SK-N-SH treated with all-trans-retinoic acid at 6 μM for 48 hours (cell line): ENCODE data around the gene XRCC4.
A peak's percentile ranks its signal among the peaks of the same experiment; 100 is the strongest.

Experiments used
- ATAC-seq: fragments of 200-7000 bp; cut with Tn5 transposase; 3 replicates; pipeline ENCODE4 v1.9.1; 2020; ENCODE audit warnings: mild to moderate bottlenecking, moderate library complexity
- ARNTL ChIP-seq: fragments of 450-650 bp; formaldehyde crosslinking; IDR thresholded peaks from 2 replicates; pipeline ENCODE4 v1.5.0; 2020; ENCODE audit warnings: low read depth, mild to moderate bottlenecking, moderate library complexity, borderline replicate concordance
- BACH2 ChIP-seq: fragments of 250-450 bp; sonication (Bioruptor Pico); IDR thresholded peaks from 2 replicates; pipeline ENCODE4 v1.9.0; 2021; ENCODE audit warnings: mild to moderate bottlenecking, borderline replicate concordance
- CSDC2 ChIP-seq: fragments of 250-450 bp; sonication (Bioruptor Pico); IDR thresholded peaks from 2 replicates; pipeline ENCODE4 v1.5.0; 2020; ENCODE audit warnings: mild to moderate bottlenecking, moderate library complexity
- ESRRG ChIP-seq: fragments of 250-450 bp; sonication (Bioruptor Pico); IDR thresholded peaks from 2 replicates; pipeline ENCODE4 v1.6.1; 2021; ENCODE audit warnings: mild to moderate bottlenecking
- GLIS3 ChIP-seq: fragments of 250-450 bp; sonication (Bioruptor Pico); IDR thresholded peaks from 2 replicates; pipeline ENCODE4 v1.5.0; 2020; ENCODE audit warnings: mild to moderate bottlenecking, moderate library complexity
- ISL1 ChIP-seq: fragments of 250-450 bp; sonication (Bioruptor Pico); IDR thresholded peaks from 2 replicates; pipeline ENCODE4 v2.1.2; 2022; ENCODE audit warnings: mild to moderate bottlenecking, moderate library complexity
- OSR1 ChIP-seq: fragments of 250-450 bp; sonication (Bioruptor Pico); IDR thresholded peaks from 2 replicates; pipeline ENCODE4 v1.8.0; 2022; ENCODE audit warnings: moderate library complexity, mild to moderate bottlenecking, inconsistent platforms
- PPARA ChIP-seq: fragments of 250-450 bp; sonication (Bioruptor Pico); IDR thresholded peaks from 2 replicates; pipeline ENCODE4 v1.5.0; 2020; ENCODE audit warnings: mild to moderate bottlenecking, borderline replicate concordance
- RARB ChIP-seq: fragments of 250-450 bp; sonication (Bioruptor Pico); IDR thresholded peaks from 2 replicates; pipeline ENCODE4 v1.8.0; 2021; ENCODE audit warnings: mild to moderate bottlenecking, moderate library complexity
- SNAI2 ChIP-seq: fragments of 250-450 bp; sonication (Bioruptor Pico); IDR thresholded peaks from 2 replicates; pipeline ENCODE4 v1.5.0; 2020; ENCODE audit warnings: mild to moderate bottlenecking, moderate library complexity
- TCF4 ChIP-seq: fragments of 250-450 bp; sonication (Bioruptor Pico); IDR thresholded peaks from 2 replicates; pipeline ENCODE4 v1.8.0; 2021; ENCODE audit warnings: mild to moderate bottlenecking, moderate library complexity, borderline replicate concordance
- TOX ChIP-seq: fragments of 250-450 bp; sonication (Bioruptor Pico); IDR thresholded peaks from 2 replicates; pipeline ENCODE4 v1.8.0; 2021; ENCODE audit warnings: mild to moderate bottlenecking, moderate library complexity, borderline replicate concordance
- ZC3H10 ChIP-seq: fragments of 250-450 bp; sonication (Bioruptor Pico); IDR thresholded peaks from 2 replicates; pipeline ENCODE4 v1.5.1; 2021; ENCODE audit warnings: mild to moderate bottlenecking, moderate library complexity
- ZFP3 ChIP-seq: fragments of 250-450 bp; sonication (Bioruptor Pico); IDR thresholded peaks from 2 replicates; pipeline ENCODE4 v1.5.0; 2020; ENCODE audit warnings: mild to moderate bottlenecking, moderate library complexity
- ZFP30 ChIP-seq: fragments of 450-650 bp; formaldehyde crosslinking; IDR thresholded peaks from 2 replicates; pipeline ENCODE4 v1.5.0; 2022; ENCODE audit warnings: mild to moderate bottlenecking, moderate library complexity
- ZNF565 ChIP-seq: fragments of 450-650 bp; formaldehyde crosslinking; conservative IDR thresholded peaks from 2 replicates; pipeline ENCODE4 v1.5.0; 2020; ENCODE audit warnings: low read depth, mild to moderate bottlenecking, moderate library complexity
- ZNF70 ChIP-seq: fragments of 450-650 bp; formaldehyde crosslinking; IDR thresholded peaks from 2 replicates; pipeline ENCODE4 v1.5.0; 2020; ENCODE audit warnings: mild to moderate bottlenecking, moderate library complexity
- ZNF8 ChIP-seq: fragments of 450-650 bp; formaldehyde crosslinking; IDR thresholded peaks from 2 replicates; pipeline ENCODE4 v1.5.0; 2020; ENCODE audit warnings: mild to moderate bottlenecking, moderate library complexity
- TF ChIP-seq, protein P1 (sequence below): fragments of 250-450 bp; sonication (Bioruptor Pico); IDR thresholded peaks from 2 replicates; pipeline ENCODE4 v1.8.0; 2020; ENCODE audit warnings: mild to moderate bottlenecking, moderate library complexity, borderline replicate concordance
- TF ChIP-seq, protein P2 (sequence below): fragments of 250-450 bp; sonication (Bioruptor Pico); IDR thresholded peaks from 2 replicates; pipeline ENCODE4 v1.8.0; 2021; ENCODE audit warnings: low read depth, mild to moderate bottlenecking, moderate library complexity, borderline replicate concordance
- TF ChIP-seq, protein P3 (sequence below): fragments of 250-450 bp; sonication (Bioruptor Pico); IDR thresholded peaks from 2 replicates; pipeline ENCODE4 v1.5.0; 2020; ENCODE audit warnings: mild to moderate bottlenecking, moderate library complexity
- TF ChIP-seq, protein P4 (sequence below): fragments of 250-450 bp; sonication (Bioruptor Pico); IDR thresholded peaks from 2 replicates; pipeline ENCODE4 v1.5.1; 2021; ENCODE audit warnings: mild to moderate bottlenecking, moderate library complexity

Gene XRCC4

DNA sequence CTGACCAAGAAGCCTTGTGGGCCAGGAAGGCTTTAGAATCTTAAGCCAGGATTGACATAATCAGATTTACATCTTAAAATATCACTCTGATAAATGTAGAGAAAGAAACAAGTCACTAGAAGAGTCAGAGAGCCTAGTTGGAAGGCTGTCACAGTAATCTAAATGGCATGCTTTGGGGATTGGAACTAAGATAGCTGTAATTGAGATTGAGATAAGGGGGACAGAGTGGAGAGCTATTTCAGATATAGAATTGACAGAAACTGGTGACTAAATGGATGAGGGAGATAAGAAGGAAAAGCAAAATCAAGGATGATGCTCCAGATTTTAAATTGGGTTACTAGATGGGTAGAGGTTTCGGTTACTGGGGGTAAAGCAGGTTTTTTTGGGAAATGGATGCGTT lies 100.5 kb downstream of the XRCC4 start:
- ATAC-seq: no peak
- no peak for TF ChIP-seq ZC3H10 (CRISPR knock-in tag)
- no peak for TF ChIP-seq ZNF565 (CRISPR knock-in tag)
- no peak for TF ChIP-seq OSR1 (CRISPR knock-in tag)
- TF ChIP-seq, protein P1, sequence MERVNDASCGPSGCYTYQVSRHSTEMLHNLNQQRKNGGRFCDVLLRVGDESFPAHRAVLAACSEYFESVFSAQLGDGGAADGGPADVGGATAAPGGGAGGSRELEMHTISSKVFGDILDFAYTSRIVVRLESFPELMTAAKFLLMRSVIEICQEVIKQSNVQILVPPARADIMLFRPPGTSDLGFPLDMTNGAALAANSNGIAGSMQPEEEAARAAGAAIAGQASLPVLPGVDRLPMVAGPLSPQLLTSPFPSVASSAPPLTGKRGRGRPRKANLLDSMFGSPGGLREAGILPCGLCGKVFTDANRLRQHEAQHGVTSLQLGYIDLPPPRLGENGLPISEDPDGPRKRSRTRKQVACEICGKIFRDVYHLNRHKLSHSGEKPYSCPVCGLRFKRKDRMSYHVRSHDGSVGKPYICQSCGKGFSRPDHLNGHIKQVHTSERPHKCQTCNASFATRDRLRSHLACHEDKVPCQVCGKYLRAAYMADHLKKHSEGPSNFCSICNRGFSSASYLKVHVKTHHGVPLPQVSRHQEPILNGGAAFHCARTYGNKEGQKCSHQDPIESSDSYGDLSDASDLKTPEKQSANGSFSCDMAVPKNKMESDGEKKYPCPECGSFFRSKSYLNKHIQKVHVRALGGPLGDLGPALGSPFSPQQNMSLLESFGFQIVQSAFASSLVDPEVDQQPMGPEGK (CRISPR knock-in tag): no peak
- TF ChIP-seq ISL1: no peak
- TF ChIP-seq ESRRG (CRISPR knock-in tag): no peak
- TF ChIP-seq, protein P2, sequence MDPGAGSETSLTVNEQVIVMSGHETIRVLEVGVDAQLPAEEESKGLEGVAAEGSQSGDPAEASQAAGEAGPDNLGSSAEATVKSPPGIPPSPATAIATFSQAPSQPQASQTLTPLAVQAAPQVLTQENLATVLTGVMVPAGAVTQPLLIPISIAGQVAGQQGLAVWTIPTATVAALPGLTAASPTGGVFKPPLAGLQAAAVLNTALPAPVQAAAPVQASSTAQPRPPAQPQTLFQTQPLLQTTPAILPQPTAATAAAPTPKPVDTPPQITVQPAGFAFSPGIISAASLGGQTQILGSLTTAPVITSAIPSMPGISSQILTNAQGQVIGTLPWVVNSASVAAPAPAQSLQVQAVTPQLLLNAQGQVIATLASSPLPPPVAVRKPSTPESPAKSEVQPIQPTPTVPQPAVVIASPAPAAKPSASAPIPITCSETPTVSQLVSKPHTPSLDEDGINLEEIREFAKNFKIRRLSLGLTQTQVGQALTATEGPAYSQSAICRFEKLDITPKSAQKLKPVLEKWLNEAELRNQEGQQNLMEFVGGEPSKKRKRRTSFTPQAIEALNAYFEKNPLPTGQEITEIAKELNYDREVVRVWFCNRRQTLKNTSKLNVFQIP (CRISPR knock-in tag): no peak
- no peak for TF ChIP-seq TCF4 (CRISPR knock-in tag)
- no peak for TF ChIP-seq TOX (CRISPR knock-in tag)
- TF ChIP-seq, protein P3, sequence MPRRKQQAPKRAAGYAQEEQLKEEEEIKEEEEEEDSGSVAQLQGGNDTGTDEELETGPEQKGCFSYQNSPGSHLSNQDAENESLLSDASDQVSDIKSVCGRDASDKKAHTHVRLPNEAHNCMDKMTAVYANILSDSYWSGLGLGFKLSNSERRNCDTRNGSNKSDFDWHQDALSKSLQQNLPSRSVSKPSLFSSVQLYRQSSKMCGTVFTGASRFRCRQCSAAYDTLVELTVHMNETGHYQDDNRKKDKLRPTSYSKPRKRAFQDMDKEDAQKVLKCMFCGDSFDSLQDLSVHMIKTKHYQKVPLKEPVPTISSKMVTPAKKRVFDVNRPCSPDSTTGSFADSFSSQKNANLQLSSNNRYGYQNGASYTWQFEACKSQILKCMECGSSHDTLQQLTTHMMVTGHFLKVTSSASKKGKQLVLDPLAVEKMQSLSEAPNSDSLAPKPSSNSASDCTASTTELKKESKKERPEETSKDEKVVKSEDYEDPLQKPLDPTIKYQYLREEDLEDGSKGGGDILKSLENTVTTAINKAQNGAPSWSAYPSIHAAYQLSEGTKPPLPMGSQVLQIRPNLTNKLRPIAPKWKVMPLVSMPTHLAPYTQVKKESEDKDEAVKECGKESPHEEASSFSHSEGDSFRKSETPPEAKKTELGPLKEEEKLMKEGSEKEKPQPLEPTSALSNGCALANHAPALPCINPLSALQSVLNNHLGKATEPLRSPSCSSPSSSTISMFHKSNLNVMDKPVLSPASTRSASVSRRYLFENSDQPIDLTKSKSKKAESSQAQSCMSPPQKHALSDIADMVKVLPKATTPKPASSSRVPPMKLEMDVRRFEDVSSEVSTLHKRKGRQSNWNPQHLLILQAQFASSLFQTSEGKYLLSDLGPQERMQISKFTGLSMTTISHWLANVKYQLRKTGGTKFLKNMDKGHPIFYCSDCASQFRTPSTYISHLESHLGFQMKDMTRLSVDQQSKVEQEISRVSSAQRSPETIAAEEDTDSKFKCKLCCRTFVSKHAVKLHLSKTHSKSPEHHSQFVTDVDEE (CRISPR knock-in tag): no peak
- TF ChIP-seq ZNF70 (CRISPR knock-in tag): no peak
- no peak for TF ChIP-seq ZFP3
- TF ChIP-seq ARNTL (CRISPR knock-in tag): no peak
- no peak for TF ChIP-seq BACH2
- no peak for TF ChIP-seq CSDC2 (CRISPR knock-in tag)
- TF ChIP-seq, protein P4, sequence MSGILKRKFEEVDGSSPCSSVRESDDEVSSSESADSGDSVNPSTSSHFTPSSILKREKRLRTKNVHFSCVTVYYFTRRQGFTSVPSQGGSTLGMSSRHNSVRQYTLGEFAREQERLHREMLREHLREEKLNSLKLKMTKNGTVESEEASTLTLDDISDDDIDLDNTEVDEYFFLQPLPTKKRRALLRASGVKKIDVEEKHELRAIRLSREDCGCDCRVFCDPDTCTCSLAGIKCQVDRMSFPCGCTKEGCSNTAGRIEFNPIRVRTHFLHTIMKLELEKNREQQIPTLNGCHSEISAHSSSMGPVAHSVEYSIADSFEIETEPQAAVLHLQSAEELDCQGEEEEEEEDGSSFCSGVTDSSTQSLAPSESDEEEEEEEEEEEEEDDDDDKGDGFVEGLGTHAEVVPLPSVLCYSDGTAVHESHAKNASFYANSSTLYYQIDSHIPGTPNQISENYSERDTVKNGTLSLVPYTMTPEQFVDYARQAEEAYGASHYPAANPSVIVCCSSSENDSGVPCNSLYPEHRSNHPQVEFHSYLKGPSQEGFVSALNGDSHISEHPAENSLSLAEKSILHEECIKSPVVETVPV (CRISPR knock-in tag): no peak
- no peak for TF ChIP-seq GLIS3

DNA sequence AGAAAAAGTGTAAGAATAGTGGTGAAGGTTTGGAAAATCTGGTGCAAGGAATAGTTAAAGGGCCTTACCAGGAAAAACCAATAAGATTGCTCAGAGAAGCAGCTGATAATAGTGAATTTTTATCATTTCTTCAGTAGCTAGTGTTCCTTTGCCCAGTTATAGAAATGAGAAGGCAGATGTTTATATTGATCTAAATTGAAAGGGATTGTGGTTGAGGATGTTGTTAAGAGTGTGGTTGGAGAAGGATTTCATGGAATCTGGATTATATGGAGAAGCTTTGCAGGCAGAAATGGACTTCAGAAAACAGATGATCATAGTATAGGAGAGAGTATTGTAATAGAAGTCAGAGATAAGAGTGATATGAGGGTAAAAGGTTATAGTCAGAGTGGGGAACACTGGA lies 102.6 kb downstream of the XRCC4 start:
- TF ChIP-seq TCF4 (CRISPR knock-in tag) (no peak), GLIS3 (no peak), RARB (CRISPR knock-in tag) (no peak), PPARA (CRISPR knock-in tag) (no peak), SNAI2 (no peak), ESRRG (CRISPR knock-in tag) (no peak), ZNF8 (CRISPR knock-in tag) (no peak), ZFP30 (no peak), ZNF565 (CRISPR knock-in tag) (no peak), TOX (CRISPR knock-in tag) (no peak), ZFP3 (no peak)
- TF ChIP-seq, protein P4 (CRISPR knock-in tag): no peak
- TF ChIP-seq, protein P1 (CRISPR knock-in tag): no peak
- TF ChIP-seq, protein P3 (CRISPR knock-in tag): no peak
- ATAC-seq: peak; percentile 79
